Suprapubic skin (tissue), 4 donors: ENCODE data around the gene DIO2.

ENCODE experiments used
- CTCF ChIP-seq, 2 donors: fragments of 200-600 bp in 1 of 2; fragments of 450-650 bp in 1 of 2; sonication (generic) in 1 of 2; IDR thresholded peaks; one replicate each; pipeline ENCODE4 v1.5.1; 2016 to 2019; ENCODE audit warnings: antibody characterized with exemption in 2 of 2, mild to moderate bottlenecking in 1 of 2, moderate library complexity in 1 of 2
- EP300 ChIP-seq: sonication (generic); formaldehyde crosslinking; IDR thresholded peaks from one replicate; pipeline ENCODE4 v1.6.1; 2017; ENCODE audit warnings: antibody characterized with exemption
- POLR2A ChIP-seq, 2 donors: fragments of 450-650 bp; IDR thresholded peaks; one replicate each; pipeline ENCODE4 v1.6.1; 2017; ENCODE audit warnings: antibody characterized with exemption in 2 of 2, mild to moderate bottlenecking in 2 of 2, moderate library complexity in 2 of 2
- POLR2AphosphoS5 ChIP-seq, 3 donors: sonication (generic); formaldehyde crosslinking; IDR thresholded peaks; one replicate each; pipeline ENCODE4 v1.6.1; 2017; ENCODE audit warnings: antibody characterized with exemption in 3 of 3

- TF ChIP-seq EP300 = no peak
- TF ChIP-seq CTCF (IDR thresholded peaks at IDR 0.05) = no peak
- TF ChIP-seq POLR2A (IDR thresholded peaks at IDR 0.05) = no peak
- TF ChIP-seq POLR2AphosphoS5 (IDR thresholded peaks at IDR 0.05) = no peak
Measured at GRCh38 chr14:80164991-80165721, 46.1 kb downstream of the DIO2 start.
